ENCODE results near the gene NCOA4.
"Not testable (repeated sequence)": the region's sequence is repeated elsewhere in the genome, so short reads cannot be mapped to it uniquely, and the experiment has no call there.

NCOA4 gene

DNA sequence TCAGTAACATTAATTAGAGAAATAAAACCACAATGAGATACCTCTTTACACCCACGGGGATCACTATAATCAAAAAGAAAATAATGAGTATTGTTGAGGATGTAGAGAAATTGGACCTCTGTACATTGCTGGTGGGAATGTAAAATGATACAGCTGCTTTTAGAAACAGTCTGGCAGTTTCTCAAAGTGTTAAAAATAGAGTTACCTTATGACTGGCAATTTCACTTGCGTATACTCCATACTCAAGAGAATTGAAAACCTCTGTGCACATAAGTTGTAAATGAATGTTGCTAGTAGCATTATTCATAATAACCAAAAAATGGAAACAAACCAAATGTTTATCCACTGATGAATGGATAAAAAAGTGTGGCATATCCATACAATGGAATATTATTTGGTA is 51.9 kb downstream of the NCOA4 start:
- not testable (repeated sequence) for DNase-seq

DNA sequence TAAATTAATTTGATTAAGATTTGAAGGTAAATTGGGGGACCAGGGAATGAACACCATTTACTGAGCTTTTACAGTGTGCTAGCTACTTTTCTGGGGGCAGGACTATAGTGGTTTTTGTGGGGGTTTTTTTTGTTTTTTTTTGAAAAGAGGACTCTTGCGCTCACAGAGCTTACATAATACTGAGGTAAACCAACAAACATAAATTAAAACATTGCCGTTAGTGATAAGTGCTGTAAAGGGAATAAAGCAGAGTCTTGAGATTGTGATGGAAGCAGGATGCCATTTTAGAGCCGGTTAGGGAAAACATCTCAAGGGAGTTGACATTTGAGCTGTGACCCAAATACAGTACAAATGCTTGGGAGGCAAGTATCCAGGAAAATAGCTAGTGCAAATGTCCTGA is 56.4 kb downstream of the NCOA4 start:
- DNase-seq = not testable (repeated sequence)

- DNase-seq = not testable (repeated sequence)
Measured at GRCh38 chr10:45972813-45973169, 57.6 kb downstream of the NCOA4 start.

DNA sequence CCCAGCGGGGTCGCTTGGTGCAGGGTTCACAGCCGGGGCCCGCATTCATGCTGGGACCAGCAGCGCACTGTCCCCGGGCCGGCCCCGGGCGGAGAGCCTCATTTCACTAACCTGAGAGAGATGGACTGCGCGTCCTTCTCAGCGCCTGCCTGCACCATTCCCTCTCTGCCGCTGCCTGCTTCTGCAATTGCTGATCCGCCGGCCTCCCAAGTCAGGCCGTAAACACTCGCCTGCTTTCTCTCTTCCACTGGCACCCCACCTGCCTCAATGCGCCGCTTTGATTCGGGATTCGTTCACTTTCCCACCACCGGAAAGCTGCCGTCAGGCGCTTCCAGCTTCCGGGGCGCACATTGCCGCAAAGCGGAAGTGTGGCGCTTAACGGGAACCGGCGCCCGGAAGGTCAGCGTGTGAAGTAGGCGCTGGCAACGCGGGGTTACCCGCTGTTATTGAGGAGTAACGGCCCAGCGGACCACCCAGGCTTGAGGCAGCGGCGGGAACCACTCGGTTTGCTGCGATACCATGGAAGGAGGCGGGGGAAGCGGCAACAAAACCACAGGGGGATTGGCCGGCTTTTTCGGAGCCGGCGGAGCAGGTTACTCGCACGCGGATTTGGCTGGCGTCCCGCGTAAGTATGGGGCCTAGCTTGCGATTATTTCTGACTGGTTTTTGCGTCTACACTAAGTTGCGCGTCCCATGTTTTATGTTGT is 58.2 kb downstream of the NCOA4 start, which contains the start of gene TIMM23:
Gene TIMM23 (plus strand): TSS at position 384 of the 707 bp plus-strand sequence. CDS start 136 bp downstream, at position 520.
- DNase-seq = not testable (repeated sequence)

DNA sequence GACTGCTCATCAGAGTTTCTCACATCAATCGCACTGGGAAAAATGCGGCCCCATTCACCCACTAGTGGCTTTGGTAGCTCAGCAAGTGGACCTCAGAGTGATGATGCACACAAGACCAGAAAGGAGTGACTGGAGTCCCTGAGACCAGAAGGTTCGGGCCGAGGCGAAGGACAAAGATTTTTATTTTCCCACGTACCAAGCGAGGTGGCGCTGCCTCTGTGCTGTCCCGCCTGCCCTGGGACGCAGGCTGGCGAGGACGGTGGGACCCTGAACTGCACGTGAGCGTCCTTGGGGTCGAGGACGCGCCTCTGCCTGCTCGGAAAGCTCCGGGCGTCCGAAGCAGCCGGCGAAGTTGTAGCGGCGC is 58.7 kb downstream of the NCOA4 start:
- not testable (repeated sequence) for DNase-seq

GRCh38 chr10:45971019-45971418 is 59.4 kb downstream of the NCOA4 start:
- DNase-seq = not testable (repeated sequence)

DNA sequence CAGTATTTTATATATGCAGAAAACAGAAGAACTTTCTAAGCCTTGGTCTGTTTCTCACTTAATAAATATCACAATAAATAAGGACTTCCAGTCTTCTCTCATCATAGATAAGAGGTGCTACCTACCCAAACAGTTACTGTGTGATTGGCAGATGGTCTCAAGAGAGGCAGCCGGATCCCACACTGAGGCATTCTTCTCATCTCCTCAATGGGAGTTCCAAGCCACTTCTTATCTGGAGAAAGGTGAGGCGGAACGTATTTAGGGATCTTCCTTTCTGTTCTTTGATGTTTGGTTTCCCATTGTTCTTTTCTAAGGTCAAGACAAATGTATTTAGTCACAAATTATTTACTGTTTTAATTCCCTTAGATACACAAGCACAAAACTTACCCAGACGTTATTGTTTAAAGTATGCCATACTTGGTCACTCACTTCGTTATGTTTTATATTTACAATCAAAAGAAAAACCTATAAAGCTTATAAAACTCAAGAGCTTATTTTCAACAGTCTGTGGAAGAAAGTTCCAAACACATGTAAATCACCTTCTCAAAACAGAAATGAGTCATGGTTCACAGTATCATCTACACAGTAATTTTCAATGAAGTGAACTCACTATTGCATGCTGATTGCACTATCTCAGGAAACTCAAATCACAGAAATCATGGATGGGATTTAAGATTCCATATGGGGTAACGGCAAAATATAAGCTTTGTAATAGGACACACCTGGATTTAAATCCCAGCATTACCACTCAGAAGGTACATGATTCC is 67.6 kb downstream of the NCOA4 start:
- DNase-seq = not testable (repeated sequence)

DNA sequence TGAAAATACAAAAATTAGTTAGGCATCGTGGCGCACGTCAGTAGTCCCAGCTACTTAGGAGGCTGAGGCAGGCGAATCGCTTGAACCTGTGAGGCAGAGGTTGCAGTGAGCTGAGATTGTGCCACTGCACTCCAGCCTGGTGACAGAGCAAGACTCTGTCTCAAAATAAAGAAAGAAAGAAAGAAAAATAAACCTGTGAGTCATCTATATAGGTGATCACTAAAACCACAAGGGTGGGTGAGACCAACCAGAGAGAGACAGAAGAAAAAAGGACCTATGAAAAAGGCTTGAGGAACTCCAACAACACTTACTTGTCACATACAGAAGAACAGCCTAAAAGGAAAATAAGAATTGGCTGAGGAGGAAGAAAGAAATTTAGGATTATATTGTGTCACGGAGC is 72.5 kb downstream of the NCOA4 start:
- not testable (repeated sequence) for DNase-seq

GRCh38 chr10:45956634-45957033 is 73.8 kb downstream of the NCOA4 start:
- DNase-seq = not testable (repeated sequence)
